Breast epithelium (tissue), 3 donors: ENCODE measurements around the gene NFIX.

Source experiments
- CTCF ChIP-seq, 3 donors: fragments of 450-650 bp; IDR thresholded peaks; one replicate each; pipeline ENCODE4 v1.5.1; 2016 to 2017; ENCODE audit warnings: antibody characterized with exemption in 3 of 3, mild to moderate bottlenecking in 3 of 3, moderate library complexity in 3 of 3
- POLR2A ChIP-seq: fragments of 450-650 bp; IDR thresholded peaks from one replicate; pipeline ENCODE4 v1.6.1; 2016; ENCODE audit warnings: antibody characterized with exemption, mild to moderate bottlenecking, moderate library complexity
- POLR2AphosphoS5 ChIP-seq, 3 donors: sonication (generic); formaldehyde crosslinking; IDR thresholded peaks; one replicate each; pipeline ENCODE4 v1.6.1; 2017; ENCODE audit warnings: antibody characterized with exemption in 3 of 3

- TF ChIP-seq POLR2AphosphoS5 (IDR thresholded peaks at IDR 0.05): no peak
- no peak for TF ChIP-seq CTCF (IDR thresholded peaks at IDR 0.05)
- no peak for TF ChIP-seq POLR2A
Observed at GRCh38 chr19:13078381-13078780, 83.1 kb downstream of the NFIX start.
